HG03432 (cell line): ENCODE results near the gene TEAD2.

Experiments
- ATAC-seq: cut with Tn5 transposase; IDR thresholded peaks from one replicate; pipeline ENCODE4 v1.9.1; 2021; ENCODE audit warnings: mild to moderate bottlenecking, moderate library complexity; ENCODE audit not compliant: unreplicated experiment

The TEAD2 gene

DNA sequence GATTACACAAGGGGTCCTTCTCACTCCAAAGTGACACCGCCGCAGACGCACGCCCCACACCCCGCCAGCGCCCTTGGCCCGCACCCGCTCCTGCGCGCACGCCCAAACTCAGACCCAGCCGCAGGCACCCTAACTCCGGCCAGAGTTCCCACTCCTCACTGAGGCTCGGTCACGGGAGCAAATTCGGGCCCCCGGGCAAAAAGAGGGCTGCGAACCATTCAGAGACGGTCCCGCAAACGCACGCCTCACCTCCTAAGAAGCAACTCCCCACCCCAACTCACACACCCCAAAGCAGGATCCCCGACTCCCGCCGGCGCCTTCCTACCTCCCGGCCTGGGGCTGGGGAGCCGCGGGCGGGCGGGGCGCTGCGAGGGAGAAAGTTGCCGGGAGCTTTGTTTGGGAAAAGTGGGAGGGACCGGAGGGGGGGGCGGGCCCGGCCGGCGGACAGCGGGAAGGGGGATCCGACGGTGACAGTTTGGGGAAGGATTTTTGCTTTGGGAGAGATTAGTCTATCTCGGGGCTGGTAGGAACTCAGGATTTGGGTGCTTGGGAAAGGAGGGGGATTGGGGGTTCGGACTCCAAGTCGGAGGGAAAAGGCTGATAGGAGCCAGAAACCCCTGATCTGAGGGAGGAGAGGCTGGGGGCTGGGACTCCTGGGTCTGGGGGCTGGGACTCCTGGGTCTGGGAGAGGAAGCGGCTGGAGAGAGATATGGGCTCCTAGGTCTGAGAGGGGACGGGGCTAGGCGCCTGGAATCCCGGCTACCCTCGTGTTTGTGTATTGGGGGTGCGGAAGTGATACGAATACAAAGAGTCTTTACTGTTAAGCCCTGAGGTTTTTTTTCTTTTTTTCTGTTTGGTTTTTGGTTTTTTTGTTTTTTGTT is at the start of gene TEAD2:
Gene TEAD2 (minus strand): TSS at position 369 of the 881 bp plus-strand sequence. CDS start 2,341 bp downstream, outside the sequence.
- no peak for ATAC-seq

DNA sequence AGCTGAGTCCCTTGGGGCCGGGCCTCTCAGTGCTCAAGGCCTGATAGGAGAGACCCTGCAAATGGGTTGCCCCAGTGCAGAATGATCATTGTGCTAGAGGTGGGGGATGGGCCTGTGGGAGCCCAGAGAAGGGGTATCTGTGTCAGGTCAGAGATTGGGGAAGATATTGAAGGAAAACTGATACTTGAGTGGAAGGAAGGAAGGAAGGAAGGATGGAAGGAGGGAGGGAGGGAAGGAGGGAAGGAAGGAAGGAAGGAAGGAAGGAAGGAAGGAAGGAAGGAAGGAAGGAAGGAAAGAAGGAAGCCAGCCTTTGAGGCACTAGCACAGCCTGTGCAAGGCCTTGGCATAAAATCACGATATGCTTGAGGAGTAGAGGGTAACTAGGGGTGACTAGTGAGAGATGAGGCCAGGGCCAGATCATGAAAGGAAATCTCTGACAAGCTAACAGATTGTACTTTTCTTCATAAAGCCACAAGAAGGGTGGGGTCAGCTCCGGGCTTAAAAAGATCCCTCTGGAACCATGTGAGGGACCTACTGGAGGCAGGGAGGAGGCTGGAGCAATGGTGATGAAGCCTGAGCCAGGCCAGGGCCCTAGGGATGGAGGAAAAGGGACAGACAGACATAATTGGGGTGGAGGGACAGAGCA is 49.6 kb upstream of the TEAD2 start:
- ATAC-seq, result no peak

DNA sequence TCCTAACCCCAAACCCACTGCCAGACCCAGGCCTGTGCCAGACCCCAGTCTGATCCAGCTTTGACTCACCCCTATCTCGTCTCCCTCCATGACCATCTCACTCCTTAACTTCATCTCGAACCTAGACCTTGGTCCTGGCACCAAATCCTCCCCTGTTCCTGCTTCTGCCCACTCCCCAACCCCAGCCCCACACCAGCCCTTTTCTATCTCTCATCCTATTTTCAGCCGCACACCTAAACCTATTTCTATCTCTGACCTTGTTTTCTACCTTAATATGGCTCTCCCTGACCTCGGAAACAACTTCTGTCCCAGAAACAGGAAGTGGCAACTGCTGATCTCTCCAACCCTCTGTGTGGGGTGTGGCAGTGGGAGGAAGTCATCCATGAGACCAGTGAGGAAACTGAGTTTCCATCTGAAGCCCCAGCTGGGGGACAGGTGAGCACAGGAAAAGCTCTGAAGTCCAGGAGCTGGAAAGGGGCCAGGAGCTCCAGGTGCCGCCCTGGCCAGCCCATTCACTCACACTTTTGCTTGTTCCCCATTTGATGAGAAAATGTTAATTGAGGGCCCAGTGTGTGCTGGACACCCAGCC is 47.3 kb upstream of the TEAD2 start:
- no peak for ATAC-seq

DNA sequence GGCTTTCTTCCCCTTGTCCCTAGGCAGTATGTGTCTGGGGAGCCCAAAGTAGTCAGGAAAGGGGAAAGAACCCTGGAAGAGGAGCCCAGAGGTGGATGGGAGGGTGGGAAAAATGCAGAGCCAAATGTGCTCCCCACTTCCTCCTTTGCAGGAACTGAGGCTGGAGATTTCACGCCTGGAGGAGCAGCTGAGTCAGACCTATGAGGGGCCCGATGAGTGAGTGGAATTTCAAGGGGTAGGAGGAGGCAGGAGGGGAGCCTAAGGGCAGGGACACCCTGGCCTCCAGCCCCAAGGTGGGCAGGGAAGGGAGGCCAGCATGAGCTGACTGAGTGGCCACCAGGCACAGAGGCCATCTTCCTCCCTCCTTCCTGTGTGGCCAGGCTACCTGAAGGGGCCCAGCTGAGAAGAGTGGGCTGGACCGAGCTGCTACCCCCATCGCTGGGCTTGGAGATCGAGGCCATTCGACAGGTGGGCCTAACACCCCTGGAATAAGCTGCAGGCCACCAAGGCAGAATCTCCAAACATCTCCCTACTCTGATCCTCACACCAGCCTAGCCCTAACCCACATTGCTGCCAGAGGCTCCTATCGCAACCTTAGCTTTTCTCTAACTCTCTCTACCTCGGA is 46.7 kb upstream of the TEAD2 start:
- no peak for ATAC-seq

GRCh38 chr19:49407482-49408015 is 45.3 kb upstream of the TEAD2 start:
- no peak for ATAC-seq

GRCh38 chr19:49407079-49407478 is 44.9 kb upstream of the TEAD2 start:
- no peak for ATAC-seq

GRCh38 chr19:49403404-49404187 is 41.4 kb upstream of the TEAD2 start:
- no peak for ATAC-seq

DNA sequence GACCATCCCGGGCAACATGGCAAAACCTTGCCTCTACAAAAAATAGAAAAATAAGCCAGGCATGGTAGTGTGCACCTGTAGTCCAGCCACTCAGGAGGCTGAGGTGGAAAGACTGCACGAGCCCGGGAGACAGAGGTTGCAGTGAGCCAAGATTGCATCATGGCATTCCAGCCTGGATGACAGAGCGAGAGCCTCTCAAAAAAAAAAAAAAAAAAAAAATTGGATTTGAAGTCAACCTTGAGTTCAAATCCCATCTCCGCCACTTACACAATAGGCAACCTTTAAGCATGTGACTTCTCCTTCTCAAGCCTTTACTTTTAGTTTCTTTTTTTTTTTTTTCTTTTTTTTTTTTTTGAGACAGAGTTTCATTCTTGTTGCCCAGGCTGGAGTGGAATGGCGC is 37.8 kb upstream of the TEAD2 start:
- ATAC-seq, result no peak

DNA sequence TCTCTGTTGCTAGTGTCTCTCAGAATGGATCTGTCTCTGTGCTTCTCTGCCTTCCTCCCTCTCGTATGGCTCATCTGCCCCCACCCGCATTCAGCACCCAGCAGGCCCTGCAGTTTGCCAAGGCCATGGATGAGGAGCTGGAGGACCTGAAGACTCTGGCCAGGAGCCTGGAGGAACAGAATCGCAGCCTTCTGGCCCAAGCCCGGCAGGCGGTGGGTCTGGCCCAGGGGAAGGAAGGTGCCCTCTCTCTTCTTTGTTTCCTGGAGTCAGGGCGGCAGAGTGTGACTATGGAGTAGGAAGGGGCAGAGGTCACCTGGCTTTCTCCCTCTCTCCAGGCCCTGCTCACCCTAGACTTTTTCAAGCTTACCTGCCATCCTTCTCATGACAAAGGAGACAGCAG is 36.7 kb upstream of the TEAD2 start:
- no peak for ATAC-seq

DNA sequence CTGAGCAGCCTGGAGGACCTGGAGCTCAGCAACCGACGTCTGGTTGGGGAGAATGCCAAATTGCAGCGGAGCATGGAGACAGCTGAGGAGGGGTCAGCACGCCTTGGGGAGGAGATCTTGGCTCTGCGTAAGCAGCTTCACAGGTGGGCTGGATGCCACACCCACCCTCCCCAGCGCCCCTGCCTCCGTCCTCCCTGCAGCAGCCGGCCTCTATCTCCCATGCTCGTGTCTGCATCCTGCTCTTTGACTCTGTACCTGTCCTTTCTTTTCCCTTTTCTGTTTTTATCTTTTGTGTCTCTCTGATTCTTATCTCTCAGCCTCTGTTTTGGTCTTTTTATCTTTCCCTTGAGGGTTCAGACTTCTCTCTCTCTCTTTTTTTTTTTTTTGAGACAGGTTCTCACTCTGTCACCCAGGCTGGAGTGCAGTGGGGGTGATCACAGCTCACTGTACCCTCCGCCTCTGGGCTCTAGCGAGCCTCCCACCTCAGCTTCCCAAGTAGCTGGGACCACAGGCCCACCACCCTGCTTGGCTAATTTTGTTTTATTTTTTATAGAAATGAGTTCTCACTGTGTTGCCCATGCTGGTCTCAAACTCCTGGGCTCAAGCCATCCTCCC is 35.9 kb upstream of the TEAD2 start:
- ATAC-seq, result no peak

GRCh38 chr19:49396738-49397505 is 34.7 kb upstream of the TEAD2 start:
- no peak for ATAC-seq

DNA sequence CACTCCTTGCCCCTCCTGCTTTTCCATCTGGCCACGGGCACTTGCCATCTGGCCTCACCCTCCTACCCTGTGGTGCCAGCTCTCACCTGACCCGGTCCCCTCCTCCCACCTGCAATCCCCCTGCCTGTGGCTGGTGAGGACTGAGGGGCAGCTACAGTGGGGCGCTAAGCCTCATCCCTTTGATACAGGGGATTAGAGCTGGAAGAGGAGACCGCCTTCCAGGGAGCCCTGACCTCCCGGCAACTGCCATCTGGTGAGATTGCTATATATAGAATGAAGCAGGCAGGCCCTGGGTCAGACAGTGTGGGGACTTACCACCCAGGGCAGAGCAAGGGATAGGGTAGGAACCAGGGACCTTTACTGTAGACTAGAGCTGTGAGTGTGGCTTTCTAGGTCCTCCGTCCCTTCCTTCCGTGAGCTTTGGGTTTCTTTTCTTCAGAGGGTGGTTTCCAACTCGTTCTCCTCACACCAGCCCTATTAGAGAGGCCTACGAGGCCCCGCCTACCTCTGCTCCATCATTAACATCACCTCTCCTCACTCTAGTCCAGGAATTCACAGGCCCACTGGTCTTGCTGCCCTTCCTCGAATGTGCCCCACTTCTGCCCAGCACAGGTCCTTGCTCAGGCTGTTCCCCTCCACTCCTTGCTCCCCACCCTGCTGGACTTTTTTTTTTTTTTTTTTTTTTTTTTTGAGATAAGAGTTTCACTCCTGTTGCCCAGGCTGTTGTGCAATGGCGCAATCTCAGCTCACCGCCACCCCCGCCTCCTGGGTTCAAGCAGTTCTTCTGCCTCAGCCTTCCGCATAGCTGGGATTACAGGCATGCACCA is 33.6 kb upstream of the TEAD2 start:
- ATAC-seq, result no peak

- ATAC-seq, result no peak
These were observed 31.7 kb upstream of the TEAD2 start for GRCh38 chr19:49393881-49394280.

DNA sequence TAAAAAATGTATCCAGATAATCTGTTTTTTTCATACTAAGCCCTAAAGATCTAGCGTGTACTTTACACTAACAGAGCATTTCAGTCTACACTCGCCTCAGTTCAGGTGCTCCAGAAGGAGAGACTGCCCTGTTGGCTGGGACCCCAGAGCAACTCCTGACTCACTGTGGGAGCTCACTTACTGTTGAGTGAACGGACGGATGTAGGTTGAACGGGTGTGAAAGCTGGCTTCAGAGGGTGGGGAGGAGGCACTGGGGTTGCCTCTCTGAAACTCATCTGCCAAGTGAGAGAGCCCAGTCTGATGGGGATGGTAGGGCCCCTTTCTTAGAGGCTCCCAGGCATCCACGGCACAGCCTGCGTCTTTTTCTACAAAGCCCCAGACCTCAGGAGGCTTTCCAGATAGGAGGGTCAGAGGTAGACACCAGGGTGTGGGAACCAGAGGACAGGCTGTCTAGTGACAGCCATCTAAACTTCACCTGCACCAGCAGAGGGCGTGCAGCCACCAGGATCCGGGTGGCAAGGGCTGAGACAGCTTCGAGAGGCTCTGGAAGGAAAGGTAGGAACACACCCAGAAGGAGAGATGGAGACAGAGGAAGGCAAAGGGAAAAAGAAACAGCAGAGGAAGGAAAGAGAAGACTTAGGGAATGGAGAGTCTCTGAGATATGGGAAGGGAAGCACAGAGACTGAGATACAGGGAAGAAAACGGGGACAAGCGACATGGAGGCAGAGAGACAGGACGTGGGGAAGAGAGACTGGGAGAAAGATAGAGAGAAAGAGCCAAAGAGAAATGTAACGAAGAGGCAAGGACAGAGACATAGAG is 29.6 kb upstream of the TEAD2 start:
- ATAC-seq, result no peak

GRCh38 chr19:49390929-49391359 is 28.7 kb upstream of the TEAD2 start:
- no peak for ATAC-seq

- no peak for ATAC-seq
These were observed 28.1 kb upstream of the TEAD2 start for GRCh38 chr19:49390131-49390928.

- no peak for ATAC-seq
These were observed 27.2 kb upstream of the TEAD2 start for GRCh38 chr19:49389406-49389805.
